HFFc6 (cell line): ENCODE measurements around the gene ITGB7. TPM values are rescaled to one million over a fixed set of nuclear protein-coding genes. Genes with fewer than 3 reads are reported as not detected.

Source experiments
- DNase-seq: peaks from one replicate; pipeline ENCODE4 v3.0.0-alpha.2; 2018
- H3K27ac Mint-ChIP-seq: 2 replicates; pipeline ENCODE4 v1.8.0; 2020; ENCODE audit warnings: mild to moderate bottlenecking, mixed read lengths
- H3K27me3 Mint-ChIP-seq: 2 replicates; pipeline ENCODE4 v1.8.0; 2021; ENCODE audit warnings: mild to moderate bottlenecking, moderate library complexity, mixed read lengths; ENCODE audit not compliant: insufficient read depth
- H3K36me3 Mint-ChIP-seq: 2 replicates; pipeline ENCODE4 v1.8.0; 2021; ENCODE audit warnings: low read depth, mixed read lengths
- H3K4me1 Mint-ChIP-seq: 2 replicates; pipeline ENCODE4 v1.8.0; 2020; ENCODE audit warnings: low read depth, mixed read lengths
- H3K4me3 Mint-ChIP-seq: 2 replicates; pipeline ENCODE4 v1.8.0; 2020; ENCODE audit warnings: mild to moderate bottlenecking, moderate library complexity, mixed read lengths
- H3K9me3 Mint-ChIP-seq: 2 replicates; pipeline ENCODE4 v1.8.0; 2020; ENCODE audit warnings: mild to moderate bottlenecking, mixed read lengths
- total RNA-seq, 6 experiments: library from RNA; stranded (reverse); fragmentation: NEBNext Ultra II Directional; extraction: Animal tissue kit (Norgen Biotek cat#: 25700); gene quantifications; 2 replicates in 1 of 6; 3 replicates in 5 of 6; pipeline ENCODE4 v1.2.3, GENCODE V29; 2021
- TF ChIP-seq, protein P1 (sequence below): fragments of 200-600 bp; sonication (generic); IDR thresholded peaks from 2 replicates; pipeline ENCODE4 v1.5.0; 2021; ENCODE audit warnings: antibody characterized with exemption, mild to moderate bottlenecking

ITGB7 gene
- total RNA-seq, 6 experiments from 2014 or later = 0.35 to 1.5 (median 0.93) TPM

DNA sequence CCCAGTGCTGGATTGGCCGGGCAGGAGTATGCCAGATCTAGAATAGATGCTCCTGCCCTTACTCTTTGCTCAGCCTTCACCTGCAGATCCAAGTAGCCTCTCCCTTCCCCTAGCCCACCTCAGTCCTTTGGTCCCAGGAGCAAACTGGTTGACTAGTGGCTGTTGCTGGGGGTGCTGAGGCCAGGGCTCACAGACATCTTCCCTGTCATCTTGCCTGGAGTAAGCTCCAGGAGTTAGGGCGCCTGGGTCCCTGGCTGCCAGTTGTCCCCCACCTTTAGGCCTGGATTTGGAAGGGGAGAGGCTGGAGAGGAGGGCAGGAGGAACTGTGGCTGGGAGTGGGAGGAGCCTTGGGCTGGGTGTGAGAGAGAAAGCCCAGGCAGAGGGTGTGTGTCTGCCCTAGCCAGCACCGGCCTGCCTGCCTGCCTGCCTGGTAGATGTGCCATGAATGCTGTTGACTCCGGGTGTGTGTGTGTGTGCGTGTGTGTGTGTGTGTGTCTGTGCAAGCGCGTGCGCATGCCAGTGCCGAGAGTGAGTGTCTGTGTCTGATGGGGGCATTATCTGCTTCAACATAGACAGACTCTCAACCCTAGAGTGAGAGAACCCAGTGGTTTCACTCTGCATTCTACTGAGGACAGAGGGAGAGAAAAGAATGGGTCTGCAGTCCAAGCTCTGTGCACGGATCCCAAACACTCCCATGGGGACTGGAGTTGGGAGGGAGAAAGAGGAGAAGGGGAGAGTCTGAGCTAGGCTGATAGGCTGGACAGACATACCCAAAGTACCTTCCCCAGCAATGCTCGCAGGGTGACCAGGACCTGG is 25.8 kb upstream of the ITGB7 start:
- H3K27ac Mint-ChIP-seq = peak overlapping the region; percentile 58
- H3K4me3 Mint-ChIP-seq = peak overlapping the region; percentile 90

DNA sequence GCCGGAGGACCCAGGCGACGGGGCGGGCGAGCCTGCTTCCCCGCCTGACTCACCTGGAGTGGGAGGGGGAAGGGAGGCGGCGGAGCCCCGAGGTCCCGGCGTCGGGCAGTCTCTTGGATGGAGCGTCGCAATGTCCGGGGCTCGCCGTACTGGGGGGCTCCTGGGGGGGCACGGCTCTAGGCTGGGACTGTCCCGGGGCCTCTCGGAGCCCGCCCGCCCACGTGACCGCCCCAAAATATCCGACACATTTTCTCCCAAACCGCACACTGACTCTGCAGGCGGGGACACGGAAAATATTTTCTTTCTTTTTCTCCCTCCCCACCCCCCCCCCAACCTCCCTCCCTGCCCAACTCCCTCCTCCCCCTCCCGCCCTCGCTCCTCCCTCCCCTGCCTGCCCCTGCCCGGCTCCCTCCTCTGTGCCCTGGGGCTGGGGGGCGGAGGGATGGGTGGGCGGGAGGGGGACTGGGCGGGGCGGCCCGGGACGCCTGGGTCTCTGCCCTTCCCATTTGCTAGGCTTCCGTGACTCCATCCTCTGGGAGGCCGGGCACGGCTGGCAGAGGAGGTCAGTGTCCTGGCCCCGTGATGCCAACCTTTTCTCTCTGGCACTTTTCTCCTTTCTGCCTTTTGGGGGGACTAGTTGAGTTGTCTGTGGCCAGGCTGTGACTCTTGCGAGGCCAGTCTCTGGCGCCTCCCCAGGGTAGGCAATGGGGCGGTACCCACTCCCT is 25.0 kb upstream of the ITGB7 start, which contains the start of gene RARG:
RARG (minus strand) TSS at position 289 of the 725 bp plus-strand sequence. CDS start 4,664 bp downstream, outside the sequence.
- Mint-ChIP-seq H3K4me1 (peaks cover 44% of the 10 kb centered on the region), H3K27ac (peak within 1 kb of the TSS; percentile 63), H3K36me3 (no peaks in the 10 kb centered on the region; the same call in 1 of the 2 replicates), H3K9me3 (no peaks in the 10 kb centered on the region), H3K4me3 (peak within 1 kb of the TSS; percentile 91), H3K27me3 (peaks cover 6% of the 10 kb centered on the region)
- DNase-seq = peak; percentile 43
- TF ChIP-seq, protein P1, sequence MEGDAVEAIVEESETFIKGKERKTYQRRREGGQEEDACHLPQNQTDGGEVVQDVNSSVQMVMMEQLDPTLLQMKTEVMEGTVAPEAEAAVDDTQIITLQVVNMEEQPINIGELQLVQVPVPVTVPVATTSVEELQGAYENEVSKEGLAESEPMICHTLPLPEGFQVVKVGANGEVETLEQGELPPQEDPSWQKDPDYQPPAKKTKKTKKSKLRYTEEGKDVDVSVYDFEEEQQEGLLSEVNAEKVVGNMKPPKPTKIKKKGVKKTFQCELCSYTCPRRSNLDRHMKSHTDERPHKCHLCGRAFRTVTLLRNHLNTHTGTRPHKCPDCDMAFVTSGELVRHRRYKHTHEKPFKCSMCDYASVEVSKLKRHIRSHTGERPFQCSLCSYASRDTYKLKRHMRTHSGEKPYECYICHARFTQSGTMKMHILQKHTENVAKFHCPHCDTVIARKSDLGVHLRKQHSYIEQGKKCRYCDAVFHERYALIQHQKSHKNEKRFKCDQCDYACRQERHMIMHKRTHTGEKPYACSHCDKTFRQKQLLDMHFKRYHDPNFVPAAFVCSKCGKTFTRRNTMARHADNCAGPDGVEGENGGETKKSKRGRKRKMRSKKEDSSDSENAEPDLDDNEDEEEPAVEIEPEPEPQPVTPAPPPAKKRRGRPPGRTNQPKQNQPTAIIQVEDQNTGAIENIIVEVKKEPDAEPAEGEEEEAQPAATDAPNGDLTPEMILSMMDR = no peak; the same call in 1 of the 2 replicates

More for the DNA sequence above, 25.8 kb upstream of the ITGB7 start:
- TF ChIP-seq, protein P1 = no peak; the same call in 1 of the 2 replicates
- H3K9me3 Mint-ChIP-seq = no peaks in the 10 kb centered on the region
- H3K4me1 Mint-ChIP-seq = peaks cover 44% of the 10 kb centered on the region
- no peaks in the 10 kb centered on the region; the same call in 1 of the 2 replicates for H3K36me3 Mint-ChIP-seq
- H3K27me3 Mint-ChIP-seq = peaks cover 6% of the 10 kb centered on the region
- no peak for DNase-seq

DNA sequence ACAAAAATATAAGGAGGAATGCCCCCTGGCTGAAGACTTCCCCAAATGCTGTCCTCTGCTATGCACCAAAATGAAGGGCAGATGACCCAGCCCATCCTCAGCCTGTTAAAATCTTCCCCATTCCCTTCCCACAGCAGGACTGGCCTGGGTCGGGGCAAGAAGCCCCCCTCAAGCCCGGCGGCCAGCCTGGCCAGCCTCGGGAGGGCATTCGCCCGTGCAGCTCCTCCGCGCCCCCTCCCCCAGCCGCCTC is 24.5 kb upstream of the ITGB7 start:
- Mint-ChIP-seq H3K27ac (peak overlapping the region; percentile 63), H3K27me3 (peaks cover 6% of the 10 kb centered on the region), H3K9me3 (no peaks in the 10 kb centered on the region), H3K4me1 (peaks cover 44% of the 10 kb centered on the region), H3K36me3 (no peaks in the 10 kb centered on the region; the same call in 1 of the 2 replicates), H3K4me3 (peak overlapping the region; percentile 91)
- TF ChIP-seq, protein P1 = peak; percentile 26; the same call in 1 of the 2 replicates
- no peak for DNase-seq

DNA sequence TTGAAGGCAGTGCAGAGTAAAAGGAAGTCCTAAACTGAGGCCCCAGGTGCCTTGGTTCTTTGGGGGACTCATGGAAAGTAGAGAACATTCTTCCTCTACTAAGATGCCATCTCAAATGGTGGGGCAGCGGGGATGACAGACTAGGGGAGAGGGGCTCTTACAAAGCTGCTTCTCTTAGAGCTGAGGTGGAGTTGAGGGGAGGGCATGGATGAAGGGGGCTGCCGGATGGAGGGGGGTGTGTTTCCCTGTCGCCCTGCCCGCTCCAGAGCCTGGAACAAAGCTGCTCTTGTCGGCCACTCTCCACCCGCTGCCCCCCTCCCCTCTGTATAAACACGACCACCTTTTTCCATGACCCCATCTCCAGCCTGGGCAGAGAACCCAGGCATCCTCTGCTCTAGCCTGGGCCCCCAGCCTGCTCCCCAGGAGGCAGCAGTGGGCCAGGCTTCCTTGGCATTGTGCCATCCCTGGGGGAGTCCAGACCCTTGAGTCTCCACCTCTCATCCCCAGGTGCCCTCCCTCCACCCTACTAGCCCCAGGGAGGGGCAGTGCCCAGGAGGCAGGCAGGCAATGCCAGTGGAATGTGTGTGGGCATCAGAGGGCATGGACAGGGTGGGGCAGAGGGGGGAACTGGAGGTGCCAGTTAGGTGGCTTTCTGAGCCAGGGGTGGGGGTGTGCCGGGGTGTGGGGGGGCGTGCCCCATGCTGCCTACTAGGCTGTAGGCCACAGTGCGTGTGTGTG is 23.2 kb upstream of the ITGB7 start:
- H3K4me1 Mint-ChIP-seq = peaks cover 52% of the 10 kb centered on the region
- H3K36me3 Mint-ChIP-seq = no peaks in the 10 kb centered on the region; the same call in 1 of the 2 replicates
- TF ChIP-seq, protein P1 = no peak
- no peak overlapping the region for H3K27ac Mint-ChIP-seq
- peak overlapping the region; percentile 33; the same call in 1 of the 2 replicates for H3K4me3 Mint-ChIP-seq
- no peak for DNase-seq
- H3K27me3 Mint-ChIP-seq = peaks cover 3% of the 10 kb centered on the region
- no peaks in the 10 kb centered on the region for H3K9me3 Mint-ChIP-seq

DNA sequence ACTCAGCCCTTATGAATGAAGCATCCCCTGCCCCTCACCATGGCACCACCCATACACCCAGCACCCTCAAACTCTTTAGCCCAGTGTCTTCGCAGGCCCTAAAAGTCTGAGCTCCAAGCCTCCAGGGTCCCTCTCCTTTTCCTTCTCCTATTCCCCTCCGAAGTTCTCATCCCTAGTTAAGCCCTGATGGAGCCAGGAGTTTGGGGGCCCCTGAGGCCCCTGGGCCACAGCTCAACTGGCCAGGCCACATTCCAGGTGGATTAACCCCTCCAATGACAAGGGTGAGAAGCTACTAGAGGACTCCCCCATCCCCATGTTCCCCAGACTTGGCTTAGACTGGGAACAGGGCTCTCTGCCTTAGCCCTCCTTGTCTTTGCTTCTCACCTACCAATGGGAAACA is 22.4 kb upstream of the ITGB7 start:
- TF ChIP-seq, protein P1 = no peak
- Mint-ChIP-seq H3K4me3 (no peak overlapping the region), H3K27ac (no peak overlapping the region; the same call in 1 of the 2 replicates), H3K36me3 (no peaks in the 10 kb centered on the region; the same call in 1 of the 2 replicates), H3K9me3 (no peaks in the 10 kb centered on the region), H3K27me3 (peaks cover 1% of the 10 kb centered on the region), H3K4me1 (peaks cover 61% of the 10 kb centered on the region)
- no peak for DNase-seq
